Gastroesophageal sphincter (tissue), 4 donors: ENCODE data around the gene ZCCHC24. TPM values are rescaled to one million over a fixed set of nuclear protein-coding genes. Genes with fewer than 3 reads are reported as not detected.

Source experiments
- ATAC-seq: fragments of 150-250 bp; one replicate; pipeline ENCODE4 v1.9.1; 2016; ENCODE audit warnings: mild to moderate bottlenecking, moderate library complexity
- H3K27ac ChIP-seq, 4 donors: fragments of 200-600 bp; sonication (generic) in 3 of 4; 1 replicate in 3 of 4; 2 replicates in 1 of 4; pipeline ENCODE4 v1.5.1; 2016 to 2019
- H3K27me3 ChIP-seq: fragments of 200-600 bp; sonication (generic); one replicate; pipeline ENCODE4 v1.5.1; 2019
- H3K36me3 ChIP-seq, 2 donors: fragments of 200-600 bp; sonication (generic); one replicate each; pipeline ENCODE4 v1.5.1; 2019; ENCODE audit warnings: control low read depth in 1 of 2
- H3K4me1 ChIP-seq, 3 donors: fragments of 200-600 bp; sonication (generic); 1 replicate in 2 of 3; 2 replicates in 1 of 3; pipeline ENCODE4 v1.5.1; 2016 to 2019; ENCODE audit warnings: control low read depth in 2 of 3
- H3K4me3 ChIP-seq, 2 donors: fragments of 200-600 bp; sonication (generic); one replicate each; pipeline ENCODE4 v1.5.1; 2019; ENCODE audit warnings: mild to moderate bottlenecking in 1 of 2, moderate library complexity in 1 of 2
- H3K9me3 ChIP-seq, 3 donors: fragments of 200-600 bp; sonication (generic); one replicate each; pipeline ENCODE4 v1.5.1; 2017 to 2019; ENCODE audit warnings: control low read depth in 2 of 3
- EP300 ChIP-seq: sonication (generic); formaldehyde crosslinking; IDR thresholded peaks from one replicate; pipeline ENCODE4 v1.6.1; 2017; ENCODE audit warnings: antibody characterized with exemption, mild to moderate bottlenecking
- POLR2A ChIP-seq, 2 donors: fragments of 450-650 bp; IDR thresholded peaks; one replicate each; pipeline ENCODE4 v1.6.1; 2017; ENCODE audit warnings: antibody characterized with exemption in 2 of 2, mild to moderate bottlenecking in 2 of 2, moderate library complexity in 1 of 2
- POLR2AphosphoS5 ChIP-seq: sonication (generic); formaldehyde crosslinking; IDR thresholded peaks from one replicate; pipeline ENCODE4 v1.6.1; 2017; ENCODE audit warnings: antibody characterized with exemption
- WGBS, 2 donors: methylation state at CpG; one replicate each; pipeline ENCODE4 v1.1.5; 2018; ENCODE audit warnings: low coverage in 1 of 2; 5-methylcytosine and 5-hydroxymethylcytosine counted together
- total RNA-seq, 4 donors: library from RNA; depleted of rRNA; stranded (reverse); fragments of >200 nt; gene quantifications; one replicate each; pipeline ENCODE4 v1.1.0, GENCODE V29; 2016
- TF ChIP-seq, protein P1 (sequence below), 4 experiments: fragments of 200-600 bp in 2 of 4; fragments of 450-650 bp in 2 of 4; sonication (generic) in 1 of 4; IDR thresholded peaks; one replicate each; pipeline ENCODE4 v1.5.1; 2017 to 2019; ENCODE audit warnings: antibody characterized with exemption in 4 of 4, mild to moderate bottlenecking in 2 of 4, moderate library complexity in 2 of 4

The ZCCHC24 gene
- total RNA-seq, 4 donors from 2014 or later: 60.5 to 186 (median 84.1) TPM

DNA sequence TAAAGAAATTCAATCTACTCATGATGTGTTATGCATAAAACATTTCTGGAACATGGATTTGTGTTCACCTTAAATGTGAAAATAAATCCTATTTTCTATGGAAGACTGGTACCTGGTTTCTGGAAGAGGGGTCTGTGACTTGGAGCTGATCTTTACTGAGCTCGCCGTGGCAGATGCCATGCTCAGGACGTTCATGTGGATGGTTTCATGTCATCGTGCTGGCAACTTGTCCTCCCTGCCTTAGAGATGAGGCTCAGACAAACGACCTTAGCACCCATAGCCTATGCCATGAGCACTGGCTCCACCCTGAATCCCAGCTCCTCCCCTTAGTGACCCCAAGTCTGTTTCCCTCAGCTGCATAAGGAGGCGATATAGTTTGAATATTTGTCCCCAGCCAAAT lies 90.8 kb downstream of the ZCCHC24 start:
- H3K27me3 ChIP-seq: no peaks in the 10 kb centered on the region
- H3K36me3 ChIP-seq: peaks cover 0 to 82% of the 10 kb centered on the region in 2 donors
- 85 to 90% methylated on average over 5 of the region's 6 CpGs for WGBS, 2 donors
- ATAC-seq: no peak
- H3K27ac ChIP-seq: no peak overlapping the region
- no peaks in the 10 kb centered on the region for H3K9me3 ChIP-seq
- no peak for TF ChIP-seq POLR2A (IDR thresholded peaks at IDR 0.05)
- TF ChIP-seq EP300: no peak
- TF ChIP-seq, protein P1, sequence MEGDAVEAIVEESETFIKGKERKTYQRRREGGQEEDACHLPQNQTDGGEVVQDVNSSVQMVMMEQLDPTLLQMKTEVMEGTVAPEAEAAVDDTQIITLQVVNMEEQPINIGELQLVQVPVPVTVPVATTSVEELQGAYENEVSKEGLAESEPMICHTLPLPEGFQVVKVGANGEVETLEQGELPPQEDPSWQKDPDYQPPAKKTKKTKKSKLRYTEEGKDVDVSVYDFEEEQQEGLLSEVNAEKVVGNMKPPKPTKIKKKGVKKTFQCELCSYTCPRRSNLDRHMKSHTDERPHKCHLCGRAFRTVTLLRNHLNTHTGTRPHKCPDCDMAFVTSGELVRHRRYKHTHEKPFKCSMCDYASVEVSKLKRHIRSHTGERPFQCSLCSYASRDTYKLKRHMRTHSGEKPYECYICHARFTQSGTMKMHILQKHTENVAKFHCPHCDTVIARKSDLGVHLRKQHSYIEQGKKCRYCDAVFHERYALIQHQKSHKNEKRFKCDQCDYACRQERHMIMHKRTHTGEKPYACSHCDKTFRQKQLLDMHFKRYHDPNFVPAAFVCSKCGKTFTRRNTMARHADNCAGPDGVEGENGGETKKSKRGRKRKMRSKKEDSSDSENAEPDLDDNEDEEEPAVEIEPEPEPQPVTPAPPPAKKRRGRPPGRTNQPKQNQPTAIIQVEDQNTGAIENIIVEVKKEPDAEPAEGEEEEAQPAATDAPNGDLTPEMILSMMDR (IDR thresholded peaks at IDR 0.05): no peak
- TF ChIP-seq POLR2AphosphoS5: no peak
- H3K4me1 ChIP-seq: peaks cover 0 to 3% (median 0%) of the 10 kb centered on the region in 3 donors
- H3K4me3 ChIP-seq: no peak overlapping the region

GRCh38 chr10:79354141-79354540 lies 91.3 kb downstream of the ZCCHC24 start:
- Histone ChIP-seq H3K4me3 (no peak overlapping the region), H3K9me3 (no peaks in the 10 kb centered on the region), H3K27me3 (no peaks in the 10 kb centered on the region), H3K27ac (no peak overlapping the region), H3K4me1 (peaks cover 0 to 8% (median 0%) of the 10 kb centered on the region in 3 donors), H3K36me3 (peaks cover 0 to 87% of the 10 kb centered on the region in 2 donors)
- no peak for ATAC-seq
- no peak for TF ChIP-seq POLR2AphosphoS5
- WGBS, 2 donors: 34% methylated on average over 2 of the region's 3 CpGs; no CpG with 5 or more reads in 1 of the 2 donors

GRCh38 chr10:79353726-79354125 lies 91.7 kb downstream of the ZCCHC24 start:
- Histone ChIP-seq H3K9me3 (no peaks in the 10 kb centered on the region), H3K27ac (no peak overlapping the region), H3K4me3 (no peak overlapping the region), H3K4me1 (peaks cover 0 to 12% (median 3%) of the 10 kb centered on the region in 3 donors), H3K27me3 (no peaks in the 10 kb centered on the region), H3K36me3 (peaks cover 0 to 86% of the 10 kb centered on the region in 2 donors)
- 96 to 97% methylated on average over 4 to 5 of the region's 11 CpGs for WGBS, 2 donors
- no peak for ATAC-seq
- TF ChIP-seq POLR2AphosphoS5 (no peak), POLR2A (IDR thresholded peaks at IDR 0.05) (no peak), EP300 (no peak)
- TF ChIP-seq, protein P1 (IDR thresholded peaks at IDR 0.05): no peak

- no peaks in the 10 kb centered on the region for H3K27me3 ChIP-seq
- peaks cover 0 to 85% of the 10 kb centered on the region in 2 donors for H3K36me3 ChIP-seq
- no peaks in the 10 kb centered on the region for H3K9me3 ChIP-seq
- TF ChIP-seq EP300 (no peak), POLR2A (IDR thresholded peaks at IDR 0.05) (no peak), POLR2AphosphoS5 (no peak)
- TF ChIP-seq, protein P1 (IDR thresholded peaks at IDR 0.05): no peak
- H3K4me3 ChIP-seq: no peak overlapping the region
- peaks cover 0 to 19% (median 10%) of the 10 kb centered on the region in 3 donors for H3K4me1 ChIP-seq
- H3K27ac ChIP-seq: no peak overlapping the region
- WGBS, 2 donors: 82 to 94% methylated on average over 6 to 7 of the region's 8 CpGs
- ATAC-seq: no peak
These were observed 92.4 kb downstream of the ZCCHC24 start for GRCh38 chr10:79353000-79353406.

DNA sequence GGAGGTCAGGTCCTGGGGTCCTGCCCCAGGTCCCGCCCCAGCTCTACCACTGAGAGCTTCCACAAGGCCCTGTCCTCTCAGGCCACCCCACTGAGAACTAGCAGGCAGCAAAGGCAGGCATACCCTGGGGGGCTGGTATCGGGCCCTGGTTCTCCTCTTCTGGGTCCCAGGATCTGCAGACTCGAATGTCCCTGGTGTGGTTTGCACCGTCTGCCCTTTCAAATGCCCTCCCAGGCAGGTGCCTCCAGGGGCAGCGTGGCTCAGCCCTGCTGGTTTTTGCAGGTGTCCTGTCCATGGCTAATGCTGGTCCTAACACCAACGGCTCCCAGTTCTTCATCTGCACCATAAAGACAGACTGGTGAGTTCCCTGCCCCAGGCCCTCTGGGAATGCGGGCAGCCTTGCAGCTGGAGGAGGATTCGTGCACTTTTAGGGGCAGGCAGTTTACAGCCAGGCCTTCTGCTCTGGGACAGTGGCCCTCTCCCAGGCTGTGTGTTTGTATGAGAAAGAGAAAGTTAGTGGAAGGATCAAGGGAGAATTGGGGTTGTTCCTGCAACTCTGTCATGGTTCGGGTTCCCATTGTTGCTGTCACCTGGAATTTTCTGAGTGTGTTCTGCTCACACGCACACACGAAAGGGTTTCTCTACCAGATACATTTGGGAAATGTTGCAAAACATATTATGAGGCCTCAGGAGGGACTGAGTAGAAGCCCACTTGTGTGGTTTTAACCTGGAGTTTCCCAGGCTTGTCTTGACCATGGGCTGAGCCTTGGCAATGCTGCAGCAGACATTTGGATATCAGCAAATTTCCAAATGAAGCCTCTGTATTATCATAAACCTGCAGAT lies 93.2 kb downstream of the ZCCHC24 start:
- TF ChIP-seq EP300: no peak
- TF ChIP-seq POLR2A (IDR thresholded peaks at IDR 0.05): no peak
- TF ChIP-seq, protein P1 (IDR thresholded peaks at IDR 0.05): no peak
- no peak for TF ChIP-seq POLR2AphosphoS5
- WGBS, 2 donors: 92% methylated on average over 2 of the region's 11 CpGs; no CpG with 5 or more reads in 1 of the 2 donors
- H3K27ac ChIP-seq: no peak overlapping the region
- no peak for ATAC-seq
- no peak overlapping the region for H3K4me3 ChIP-seq
- peaks cover 0 to 81% of the 10 kb centered on the region in 2 donors for H3K36me3 ChIP-seq
- peaks cover 0 to 24% (median 11%) of the 10 kb centered on the region in 3 donors for H3K4me1 ChIP-seq
- H3K9me3 ChIP-seq: no peaks in the 10 kb centered on the region
- no peaks in the 10 kb centered on the region for H3K27me3 ChIP-seq
